ENCODE measurements around the gene NPAS3. TPM values are rescaled to one million over a fixed set of nuclear protein-coding genes. Genes with fewer than 3 reads are reported as not detected.

The NPAS3 gene
- total and polyA plus RNA-seq, 4 donors: 0.07 to 0.09 (median 0.08) TPM; not detected in 1

GRCh38 chr14:32984241-32984930 lies 45.7 kb downstream of the NPAS3 start:
- H3K4me3 ChIP-seq (ENCODE audit: low read depth in 1 of 3, low read length in 3 of 3): no peak overlapping the region
- H3K9ac ChIP-seq (ENCODE audit: low read depth in 1 of 2, low read length in 2 of 2): no peak overlapping the region
- H3K4me1 ChIP-seq (ENCODE audit: control insufficient read depth in 4 of 4, insufficient read depth in 4 of 4, low read length in 3 of 4): no peaks in the 10 kb centered on the region
- DNase-seq (ENCODE audit: low spot score): no peak
- TF ChIP-seq YY1 (IDR thresholded peaks at IDR 0.05) (no peak), GABPA (IDR thresholded peaks at IDR 0.05 in 1 of 2, conservative IDR thresholded peaks at IDR 0.05 in 1 of 2) (no peak), JUND (IDR thresholded peaks at IDR 0.05) (no peak), HNF4G (IDR thresholded peaks at IDR 0.05) (no peak), FOXA1 (IDR thresholded peaks at IDR 0.05) (no peak), ATF3 (IDR thresholded peaks at IDR 0.05) (no peak), EGR1 (IDR thresholded peaks at IDR 0.05; ENCODE audit: low read depth in 2 of 2) (no peak), MAX (IDR thresholded peaks at IDR 0.05) (no peak), NR2F2 (IDR thresholded peaks at IDR 0.05) (no peak), SP1 (IDR thresholded peaks at IDR 0.05) (no peak), HNF4A (conservative IDR thresholded peaks at IDR 0.05) (no peak), ZBTB33 (IDR thresholded peaks at IDR 0.05) (no peak), TAF1 (conservative IDR thresholded peaks at IDR 0.05) (no peak), FOXA2 (IDR thresholded peaks at IDR 0.05) (no peak), CTCF (IDR thresholded peaks at IDR 0.05; ENCODE audit: low read depth, low read length, missing input control) (no peak), RXRA (IDR thresholded peaks at IDR 0.05) (no peak)
- TF ChIP-seq, protein P1, sequence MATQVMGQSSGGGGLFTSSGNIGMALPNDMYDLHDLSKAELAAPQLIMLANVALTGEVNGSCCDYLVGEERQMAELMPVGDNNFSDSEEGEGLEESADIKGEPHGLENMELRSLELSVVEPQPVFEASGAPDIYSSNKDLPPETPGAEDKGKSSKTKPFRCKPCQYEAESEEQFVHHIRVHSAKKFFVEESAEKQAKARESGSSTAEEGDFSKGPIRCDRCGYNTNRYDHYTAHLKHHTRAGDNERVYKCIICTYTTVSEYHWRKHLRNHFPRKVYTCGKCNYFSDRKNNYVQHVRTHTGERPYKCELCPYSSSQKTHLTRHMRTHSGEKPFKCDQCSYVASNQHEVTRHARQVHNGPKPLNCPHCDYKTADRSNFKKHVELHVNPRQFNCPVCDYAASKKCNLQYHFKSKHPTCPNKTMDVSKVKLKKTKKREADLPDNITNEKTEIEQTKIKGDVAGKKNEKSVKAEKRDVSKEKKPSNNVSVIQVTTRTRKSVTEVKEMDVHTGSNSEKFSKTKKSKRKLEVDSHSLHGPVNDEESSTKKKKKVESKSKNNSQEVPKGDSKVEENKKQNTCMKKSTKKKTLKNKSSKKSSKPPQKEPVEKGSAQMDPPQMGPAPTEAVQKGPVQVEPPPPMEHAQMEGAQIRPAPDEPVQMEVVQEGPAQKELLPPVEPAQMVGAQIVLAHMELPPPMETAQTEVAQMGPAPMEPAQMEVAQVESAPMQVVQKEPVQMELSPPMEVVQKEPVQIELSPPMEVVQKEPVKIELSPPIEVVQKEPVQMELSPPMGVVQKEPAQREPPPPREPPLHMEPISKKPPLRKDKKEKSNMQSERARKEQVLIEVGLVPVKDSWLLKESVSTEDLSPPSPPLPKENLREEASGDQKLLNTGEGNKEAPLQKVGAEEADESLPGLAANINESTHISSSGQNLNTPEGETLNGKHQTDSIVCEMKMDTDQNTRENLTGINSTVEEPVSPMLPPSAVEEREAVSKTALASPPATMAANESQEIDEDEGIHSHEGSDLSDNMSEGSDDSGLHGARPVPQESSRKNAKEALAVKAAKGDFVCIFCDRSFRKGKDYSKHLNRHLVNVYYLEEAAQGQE (IDR thresholded peaks at IDR 0.05): no peak
- H3K9me3 ChIP-seq (ENCODE audit: control insufficient read depth in 4 of 4, low read length in 3 of 4): no peaks in the 10 kb centered on the region
- H3K27ac ChIP-seq (ENCODE audit: low read depth in 1 of 2, low read length in 2 of 2): no peak overlapping the region
- H3K27me3 ChIP-seq (ENCODE audit: control insufficient read depth in 4 of 4, insufficient read depth in 4 of 4, low read length in 3 of 4): peaks cover 0 to 5% (median 0%) of the 10 kb centered on the region in 4 donors
- 78% methylated on average over 2 of the region's 2 CpGs for WGBS
- H3K36me3 ChIP-seq (ENCODE audit: control insufficient read depth in 4 of 4, insufficient read depth in 3 of 4, low read depth in 1 of 4, low read length in 3 of 4): no peaks in the 10 kb centered on the region

Measured in liver (tissue), 9 donors.